NCI-H345 treated with DMSO at 0.1 percent for 48 hours (cell line): ENCODE data around the gene RNF128.
"Not testable (repeated sequence)": the region's sequence is repeated elsewhere in the genome, so short reads cannot be mapped to it uniquely, and the experiment has no call there.

Source experiments
- DNase-seq: peaks from one replicate; lab custom pipeline; 2025; ENCODE audit not compliant: unreplicated experiment; lab: John Stamatoyannopoulos, UW

RNF128 gene

DNA sequence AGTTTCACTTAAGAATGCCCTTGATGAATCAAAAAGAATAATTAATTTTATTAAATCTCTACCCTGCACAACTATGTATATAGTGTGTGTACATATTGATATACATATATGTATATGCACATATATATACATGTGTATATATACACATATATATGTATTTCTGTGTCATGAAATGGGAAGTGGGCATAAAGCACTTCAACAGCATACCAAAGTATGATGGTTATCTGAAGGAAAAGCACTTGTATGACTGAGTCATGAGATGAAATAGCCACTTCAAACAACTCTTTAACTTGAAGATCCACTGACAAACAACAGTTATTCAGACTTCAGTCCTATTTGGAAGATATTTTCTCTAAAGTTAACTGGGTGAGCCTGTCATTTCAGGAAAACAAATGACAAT, 16.3 kb downstream of the RNF128 start:
- no peak for DNase-seq

GRCh38 chrX:106748377-106748776, 21.9 kb downstream of the RNF128 start:
- no peak for DNase-seq

GRCh38 chrX:106751407-106751806, 24.9 kb downstream of the RNF128 start:
- no peak for DNase-seq

- DNase-seq = no peak
These were observed 25.7 kb downstream of the RNF128 start for GRCh38 chrX:106752101-106752678.

DNA sequence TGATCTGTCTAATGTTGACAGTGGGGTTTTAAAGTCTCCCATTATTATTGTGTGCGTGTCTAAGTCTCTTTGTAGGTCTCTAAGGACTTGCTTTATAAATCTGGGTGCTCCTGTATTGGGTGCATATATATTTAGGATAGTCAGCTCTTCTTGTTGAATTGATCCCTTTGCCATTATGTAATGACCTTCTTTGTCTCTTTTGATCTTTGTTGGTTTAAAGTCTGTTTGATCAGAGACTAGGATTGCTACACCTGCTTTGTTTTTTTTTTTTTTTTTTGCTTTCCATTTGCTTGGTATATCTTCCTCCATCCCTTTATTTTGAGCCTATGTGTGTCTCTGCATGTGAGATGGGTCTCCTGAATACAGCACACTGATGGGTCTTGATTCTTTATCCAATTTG, 42.8 kb downstream of the RNF128 start:
- not testable (repeated sequence) for DNase-seq

GRCh38 chrX:106774981-106775380, 48.5 kb downstream of the RNF128 start:
- DNase-seq = no peak

DNA sequence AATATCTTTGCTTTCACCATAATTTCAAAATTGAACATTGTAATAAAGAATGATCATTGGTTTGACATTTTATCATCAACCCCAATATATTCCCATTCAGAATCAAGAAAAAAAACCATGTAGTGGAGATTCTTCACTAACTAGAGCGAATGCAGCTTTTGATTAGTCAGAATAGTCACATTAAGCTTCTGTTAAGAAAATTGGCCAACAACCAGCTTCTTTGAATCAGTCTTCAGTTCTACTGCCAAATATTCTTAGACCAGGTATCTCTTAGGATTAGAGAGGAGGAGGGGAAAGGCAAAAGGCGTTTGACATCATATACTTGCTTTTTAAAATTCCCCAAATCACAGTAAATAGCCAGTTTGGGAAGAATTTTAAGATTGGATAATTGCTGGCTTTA, 53.8 kb downstream of the RNF128 start:
- DNase-seq = no peak

DNA sequence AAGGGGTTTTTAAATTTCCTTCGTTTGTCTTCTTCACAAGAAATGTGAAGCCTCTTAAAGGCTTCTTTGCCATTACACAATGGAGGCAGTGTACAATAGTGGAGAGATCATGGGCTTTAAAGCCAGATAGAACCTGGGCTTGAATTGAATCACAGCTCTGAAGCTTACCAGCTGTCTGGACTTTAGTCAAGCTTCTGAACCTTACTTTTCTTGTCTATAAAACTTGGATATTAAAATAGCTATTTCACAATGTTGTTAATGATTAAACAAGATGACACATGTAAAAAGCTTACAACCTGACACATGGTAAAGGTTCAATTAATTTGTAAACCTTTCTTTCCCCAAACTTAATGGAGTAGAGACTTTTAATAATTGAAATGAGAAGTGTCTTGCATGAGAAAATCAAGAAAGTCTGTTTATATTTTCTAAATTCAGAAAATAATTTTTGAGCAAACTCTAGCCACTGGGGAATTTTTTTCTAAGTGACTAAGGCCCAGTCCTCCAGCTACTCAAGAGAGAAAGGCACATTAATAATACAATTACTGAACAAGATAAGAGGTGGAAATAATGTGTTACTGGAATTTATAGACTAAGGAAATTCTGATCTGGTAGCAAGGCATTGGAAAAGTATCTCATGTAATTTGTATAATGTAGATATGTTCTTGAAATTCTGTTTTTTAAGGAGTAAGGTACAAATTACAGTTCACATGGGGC, 54.3 kb downstream of the RNF128 start:
- no peak for DNase-seq

DNA sequence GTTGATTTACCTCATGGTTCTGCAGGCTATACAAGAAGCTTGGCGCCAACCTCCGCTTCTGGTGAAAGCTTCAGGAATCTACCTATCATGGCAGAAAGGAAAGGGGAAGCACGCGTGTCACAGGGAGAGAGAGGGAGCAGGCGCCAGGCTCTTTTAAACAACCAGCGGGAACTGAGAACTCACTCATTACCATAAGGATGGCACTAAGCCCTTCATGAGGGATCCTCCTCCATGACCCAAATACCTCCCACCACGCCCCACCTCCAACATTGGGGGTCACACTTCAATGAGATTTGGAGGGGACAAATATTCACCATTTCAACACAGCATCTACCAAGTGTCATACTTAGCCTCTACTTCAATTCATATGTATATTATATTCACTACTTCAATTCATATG, 57.2 kb downstream of the RNF128 start:
- no peak for DNase-seq

GRCh38 chrX:106791495-106791894, 65.0 kb downstream of the RNF128 start:
- no peak for DNase-seq

DNA sequence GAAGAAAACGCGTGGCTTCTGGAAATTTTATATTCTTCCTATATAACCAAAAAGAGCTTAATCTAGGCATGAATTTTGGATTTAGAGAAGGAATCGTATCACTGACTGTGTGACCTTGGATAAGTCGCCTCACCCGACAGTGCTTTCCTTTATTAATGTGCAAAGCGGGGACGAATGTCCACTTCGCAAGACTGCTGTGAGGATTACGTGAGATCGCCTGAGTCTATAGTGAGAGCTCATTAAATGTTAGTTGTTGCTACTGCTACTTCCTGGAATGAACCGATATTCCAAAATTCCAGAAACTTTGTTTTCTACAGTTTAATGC, 75.5 kb downstream of the RNF128 start:
- no peak for DNase-seq

DNA sequence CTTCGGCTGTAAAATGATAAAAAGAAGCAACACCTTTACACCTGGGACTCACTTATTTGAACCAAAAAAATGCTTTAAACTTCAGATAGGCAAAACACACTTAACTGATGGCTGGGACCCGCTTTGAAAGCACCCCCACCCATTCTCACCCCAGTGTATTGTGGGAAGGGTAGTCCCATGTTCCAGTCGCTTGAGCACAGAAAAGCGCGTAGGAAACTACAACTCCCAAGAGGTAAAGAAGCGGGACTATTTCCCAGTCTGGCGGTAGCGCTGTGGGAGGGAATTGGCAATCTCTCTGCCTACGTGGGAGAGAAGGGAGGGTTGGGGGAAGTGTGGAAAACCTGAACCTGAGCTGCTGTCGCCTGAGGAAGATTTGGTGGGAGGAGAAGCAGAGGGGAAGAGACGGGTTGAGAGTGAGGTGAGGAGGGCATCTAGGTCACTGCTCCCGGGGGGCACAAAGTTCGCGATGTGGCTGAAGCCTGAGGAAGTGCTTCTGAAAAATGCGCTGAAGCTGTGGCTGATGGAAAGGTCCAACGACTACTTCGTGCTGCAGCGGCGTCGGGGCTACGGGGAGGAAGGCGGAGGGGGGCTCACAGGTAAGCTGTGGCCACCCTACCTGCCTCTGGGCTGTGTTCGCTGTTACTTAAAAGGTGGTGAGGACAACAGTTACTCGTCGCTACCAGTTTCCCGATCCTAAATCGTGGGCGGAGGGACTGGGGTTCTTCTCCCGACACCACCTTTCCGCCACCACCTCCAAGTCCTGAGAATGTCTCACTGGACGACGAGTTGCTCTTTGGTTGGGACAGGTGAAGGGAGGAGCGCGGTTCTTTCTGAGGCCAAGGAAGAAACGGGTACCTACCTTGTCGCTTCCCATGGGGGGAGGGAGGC, 76.1 kb downstream of the RNF128 start, which contains the start of gene TBC1D8B:
TSS of gene TBC1D8B (plus strand) at position 286 of the 888 bp plus-strand sequence. CDS start at position 467, 181 bp downstream.
- DNase-seq = peak; percentile 77

GRCh38 chrX:106811131-106811910, 84.8 kb downstream of the RNF128 start:
- DNase-seq = no peak

GRCh38 chrX:106812930-106813329, 86.4 kb downstream of the RNF128 start:
- not testable (repeated sequence) for DNase-seq

GRCh38 chrX:106814093-106814492, 87.6 kb downstream of the RNF128 start:
- not testable (repeated sequence) for DNase-seq
